HL-60/S4 treated with phorbol 12-myristate 13-acetate at 8.2 ng/mL for 4 days and 3 days (cell line): Measurements from ENCODE around the gene PABPN1L.

Experiments used
- in situ Hi-C: fragments of 300-500 bp; cut with MboI; formaldehyde crosslinking; loops from 2 replicates; pipeline ENCODE4 v1.15.0; 2022; ENCODE audit warnings: low sequenced_read_pairs

Gene PABPN1L, protein sequence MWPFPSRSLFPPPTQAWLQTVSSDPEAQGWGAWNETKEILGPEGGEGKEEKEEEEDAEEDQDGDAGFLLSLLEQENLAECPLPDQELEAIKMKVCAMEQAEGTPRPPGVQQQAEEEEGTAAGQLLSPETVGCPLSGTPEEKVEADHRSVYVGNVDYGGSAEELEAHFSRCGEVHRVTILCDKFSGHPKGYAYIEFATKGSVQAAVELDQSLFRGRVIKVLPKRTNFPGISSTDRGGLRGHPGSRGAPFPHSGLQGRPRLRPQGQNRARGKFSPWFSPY

DNA sequence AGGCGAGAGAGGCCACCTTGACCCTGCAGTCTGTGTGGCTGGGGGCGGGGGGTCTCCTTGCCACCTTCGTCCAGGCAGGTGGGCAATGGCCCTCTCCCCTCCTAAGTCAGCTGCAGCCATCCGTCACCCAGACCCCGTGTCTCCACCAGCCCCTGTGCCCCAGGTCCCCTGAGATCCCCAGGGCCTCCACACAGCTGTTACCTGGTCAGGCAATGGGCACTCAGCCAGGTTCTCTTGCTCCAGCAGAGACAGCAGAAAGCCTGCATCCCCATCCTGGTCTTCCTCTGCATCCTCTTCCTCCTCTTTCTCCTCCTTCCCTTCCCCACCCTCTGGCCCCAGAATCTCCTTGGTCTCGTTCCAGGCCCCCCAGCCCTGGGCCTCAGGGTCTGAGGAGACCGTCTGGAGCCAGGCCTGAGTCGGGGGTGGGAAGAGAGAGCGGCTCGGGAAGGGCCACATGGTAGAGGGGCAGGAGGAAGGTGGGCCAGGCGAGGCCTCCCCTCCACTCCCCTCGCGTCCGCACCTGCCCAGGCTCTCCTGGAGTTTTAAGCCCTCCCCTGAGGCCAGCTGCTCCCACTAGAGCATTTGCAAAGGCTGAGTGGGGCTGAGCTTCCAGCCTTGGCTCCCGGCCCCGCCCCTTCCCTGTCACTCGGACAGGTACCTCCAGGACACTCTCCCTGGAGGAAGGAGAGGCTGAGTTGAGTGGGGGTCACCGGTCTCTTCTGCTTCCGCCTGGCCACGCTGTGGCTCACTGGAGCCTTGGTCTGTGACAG lies at the start of gene PABPN1L:
PABPN1L (minus strand) TSS at position 510 of the 770 bp plus-strand sequence; CDS start at position 456, 54 bp downstream.
- in situ Hi-C loops, result no loop called here

DNA sequence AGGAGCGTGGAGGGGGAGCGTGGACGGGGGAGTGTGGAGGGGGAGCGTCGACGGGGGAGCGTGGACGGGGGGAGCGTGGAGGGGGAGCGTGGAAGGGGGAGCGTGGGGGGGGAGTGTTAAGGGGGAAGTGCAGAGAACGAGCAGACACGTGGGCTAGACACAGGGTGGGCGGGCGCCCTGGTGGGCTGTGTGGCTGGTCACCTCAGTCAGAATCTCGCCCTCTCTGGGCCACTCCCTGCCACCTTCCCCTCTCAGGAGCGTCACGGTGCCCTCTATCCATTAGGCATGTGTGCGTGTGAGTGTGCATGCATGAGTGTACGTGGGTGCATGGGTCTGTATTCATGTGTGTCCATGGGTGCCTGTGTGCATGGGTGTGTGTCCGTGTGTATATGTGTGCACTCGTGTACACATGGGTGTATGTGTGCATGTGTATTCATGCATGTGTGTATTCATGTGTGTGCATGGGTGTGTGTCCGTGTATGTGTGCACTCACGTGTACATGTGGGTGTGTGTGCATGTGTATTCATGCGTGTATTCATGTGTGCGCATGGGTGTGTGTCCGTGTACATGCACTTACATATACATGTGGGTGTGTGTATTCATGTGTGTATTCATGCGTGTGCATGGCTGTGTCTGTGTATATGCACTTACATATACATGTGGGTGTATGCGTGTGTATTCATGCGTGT lies 49.3 kb upstream of the PABPN1L start:
- in situ Hi-C loops, result no loop called here

DNA sequence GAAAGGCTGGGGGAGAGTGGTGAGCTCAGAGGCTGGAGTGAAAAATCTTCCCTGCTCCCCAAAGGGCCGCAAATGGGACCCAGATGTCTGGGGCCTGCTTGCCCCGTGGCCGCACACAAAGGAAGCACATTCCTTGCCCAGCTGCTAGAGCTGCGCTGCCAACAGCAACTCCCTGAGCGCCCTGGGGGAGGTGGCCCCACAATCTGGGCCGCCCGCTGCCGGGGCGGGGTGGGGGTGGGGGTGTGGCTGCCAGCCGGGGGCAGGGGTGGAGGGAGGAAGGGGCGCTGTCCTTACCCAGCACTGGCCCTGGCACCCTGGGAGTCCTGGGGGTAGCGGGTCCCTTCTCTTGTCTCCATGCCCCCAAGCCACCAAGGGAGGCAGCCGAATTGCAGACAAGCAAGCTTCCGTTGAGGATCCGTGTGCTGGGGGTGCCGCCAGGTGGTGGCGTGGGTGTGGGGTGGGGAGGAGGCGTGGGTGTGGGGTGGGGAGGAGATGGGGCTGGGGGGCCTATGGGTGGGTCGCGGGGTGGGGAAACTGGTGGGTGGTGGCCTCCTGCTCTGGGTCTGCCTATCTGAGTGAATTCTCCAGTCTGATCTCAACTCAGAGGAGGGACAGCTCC lies 48.4 kb upstream of the PABPN1L start:
- in situ Hi-C loops, result no loop called here

DNA sequence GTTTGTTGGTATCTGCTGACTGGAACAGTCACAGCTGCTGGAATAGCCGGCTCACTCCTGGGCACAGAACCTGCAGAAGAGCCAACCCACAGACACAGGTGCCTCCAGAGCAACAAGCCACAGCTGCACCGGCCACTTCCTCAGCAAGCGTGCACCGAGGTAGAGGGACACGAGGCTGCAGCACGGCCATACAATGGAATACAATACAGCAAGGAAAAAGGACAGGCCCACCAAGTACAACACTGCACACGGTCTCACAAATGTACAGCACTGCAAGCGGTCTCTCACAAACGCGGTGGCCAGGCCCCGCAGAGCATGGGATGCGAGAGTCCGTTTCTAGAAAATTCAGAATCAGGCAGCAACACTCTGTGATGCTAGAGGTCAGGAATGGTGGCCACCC lies 47.4 kb upstream of the PABPN1L start:
- in situ Hi-C loops, result no loop called here

DNA sequence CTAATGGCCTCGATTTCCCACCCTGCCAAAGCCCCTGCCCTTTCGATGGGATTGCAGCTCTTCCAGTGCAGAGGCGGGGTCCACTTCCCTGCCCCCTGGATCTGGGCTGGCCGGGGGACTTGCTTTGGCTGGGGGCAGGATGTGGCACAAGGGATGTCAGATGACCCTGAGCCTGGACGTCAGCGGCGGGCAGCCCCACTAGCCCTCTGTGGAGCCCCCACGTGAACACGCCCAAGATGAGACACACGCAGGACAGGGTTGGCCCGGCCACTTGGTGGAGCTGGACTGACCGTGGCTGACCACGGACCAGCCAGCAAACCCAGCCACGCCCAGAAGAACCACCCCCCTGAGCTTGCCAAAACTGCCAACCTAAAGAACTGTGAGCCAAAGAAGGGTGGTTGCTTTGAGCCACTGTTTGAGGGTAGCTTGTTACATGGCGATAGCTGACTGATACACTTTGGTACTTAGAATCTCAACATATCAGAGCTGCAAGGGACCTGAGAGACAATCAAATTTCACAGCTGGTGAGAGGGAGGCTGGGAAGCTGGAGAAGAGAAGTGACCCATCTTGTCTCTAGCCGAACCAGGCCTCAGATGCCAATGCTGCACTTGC lies 46.6 kb upstream of the PABPN1L start:
- in situ Hi-C loops, result no loop called here

DNA sequence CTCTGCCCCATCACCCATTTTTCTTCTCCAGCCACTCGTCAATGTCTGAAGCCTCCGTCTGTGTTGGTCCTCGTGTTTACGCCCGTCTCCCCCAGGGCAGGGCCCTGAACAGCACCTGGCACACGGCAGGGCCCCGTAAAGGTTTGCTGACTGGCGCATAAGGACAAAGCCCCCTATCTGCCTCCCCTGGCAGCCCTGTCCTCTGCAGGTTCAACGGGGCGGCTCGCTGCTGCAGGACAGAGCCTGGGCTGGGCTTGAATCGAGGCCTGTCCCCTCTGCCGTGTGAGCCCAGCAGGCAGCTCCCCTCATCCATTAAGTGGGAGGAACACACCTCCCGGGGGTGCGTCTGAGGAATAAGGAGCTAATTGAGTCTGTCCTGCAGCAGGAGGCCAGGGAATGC lies 46.1 kb upstream of the PABPN1L start:
- in situ Hi-C loops, result no loop called here

DNA sequence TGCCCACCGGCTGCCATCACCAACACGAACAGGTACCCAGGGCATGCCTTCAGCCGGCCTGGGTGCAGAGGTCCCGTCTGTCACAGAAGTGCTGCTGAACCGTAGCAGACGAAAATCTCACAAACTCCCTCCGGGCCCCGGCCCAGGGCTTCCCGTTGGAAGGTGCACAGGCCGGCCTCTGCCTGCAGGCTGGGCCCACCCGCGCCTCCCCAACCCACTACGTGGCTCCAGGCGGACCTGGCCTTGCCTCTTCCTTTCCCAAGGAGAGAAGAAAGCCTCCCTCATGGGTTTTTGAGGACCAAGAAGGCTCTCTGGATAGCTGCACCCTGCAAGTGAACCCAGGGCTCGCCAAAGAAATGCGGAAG lies 45.5 kb upstream of the PABPN1L start:
- in situ Hi-C loops, result no loop called here

DNA sequence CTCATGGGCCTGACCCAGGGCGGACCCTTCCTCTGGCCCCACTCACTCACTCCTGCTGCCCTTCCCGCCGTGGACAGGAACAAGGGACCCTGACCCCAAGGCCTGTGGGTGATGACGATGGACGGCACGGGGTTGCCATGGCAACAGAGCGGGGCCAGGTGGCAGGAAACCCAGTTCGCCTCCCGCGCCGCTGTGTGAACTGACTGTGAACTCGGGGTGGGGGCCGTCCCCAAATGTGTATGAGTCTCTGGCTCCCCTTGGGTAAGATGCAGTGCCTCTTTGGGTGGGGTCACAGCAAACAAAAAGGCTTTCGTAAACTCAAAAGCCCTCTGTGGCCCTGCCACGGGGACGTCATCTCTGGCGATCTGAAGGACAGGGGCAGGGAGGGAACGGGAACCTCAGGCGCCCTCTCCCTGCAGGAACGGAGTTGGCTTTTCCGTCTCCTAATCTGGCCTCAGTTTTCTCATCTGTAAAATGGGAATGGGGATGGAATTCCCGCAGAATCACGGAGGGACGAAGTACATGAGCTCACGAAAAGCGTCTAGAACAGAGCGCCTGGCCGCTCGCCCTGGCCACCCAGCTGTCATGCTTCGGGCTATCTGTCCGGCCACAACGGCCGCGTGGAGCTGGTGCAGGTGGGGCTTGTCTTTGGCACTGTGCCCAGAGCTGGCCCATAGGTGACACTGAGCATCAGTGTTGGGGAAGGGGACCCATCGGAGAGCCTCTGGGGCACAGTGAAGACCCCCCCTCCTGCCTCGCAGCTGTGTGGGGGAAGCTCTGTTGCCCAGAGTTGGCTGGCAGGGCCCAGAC lies 44.9 kb upstream of the PABPN1L start:
- in situ Hi-C loops, result no loop called here

DNA sequence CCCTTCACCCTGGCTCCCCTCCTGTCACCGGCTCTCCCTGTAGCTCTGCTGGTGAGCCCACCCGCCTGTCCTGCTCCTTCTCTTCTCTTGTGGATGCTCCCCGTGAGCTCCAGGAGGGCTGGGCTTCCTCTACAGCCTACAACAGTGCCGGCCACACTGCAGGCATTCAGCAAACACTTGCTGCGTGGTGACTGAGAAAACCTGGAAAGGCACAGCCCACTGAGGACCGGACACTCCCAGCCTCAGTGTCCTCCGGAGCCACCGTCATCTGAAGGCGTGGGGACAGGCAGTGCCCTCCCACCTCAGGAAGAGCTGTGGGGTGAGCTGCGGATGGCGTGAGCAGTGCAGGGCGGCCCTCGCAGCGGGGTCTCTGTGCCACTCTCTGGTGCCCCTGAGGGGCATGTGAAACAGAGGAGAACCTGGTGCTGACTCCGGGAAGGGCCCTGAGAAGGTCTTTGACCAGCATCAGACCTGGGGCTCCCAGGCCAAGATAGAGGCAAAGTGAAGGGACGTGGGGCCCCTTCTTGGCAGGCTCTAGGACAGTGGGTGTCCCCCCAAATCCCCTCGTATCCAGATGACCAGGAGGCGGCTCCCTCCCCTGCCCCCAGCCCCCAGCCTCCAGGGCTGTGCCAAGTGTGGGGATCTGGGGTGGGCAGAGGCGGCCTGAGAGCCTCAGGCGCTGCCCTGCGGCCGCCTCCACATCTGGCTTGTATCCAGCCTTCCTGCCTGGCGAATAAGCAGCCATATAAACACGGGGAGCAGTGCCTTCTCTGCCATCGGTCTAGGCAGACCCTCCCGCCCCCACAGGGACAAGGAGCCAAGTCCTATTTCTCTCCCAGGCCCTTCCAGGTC lies 44.0 kb upstream of the PABPN1L start:
- in situ Hi-C loops, result no loop called here

DNA sequence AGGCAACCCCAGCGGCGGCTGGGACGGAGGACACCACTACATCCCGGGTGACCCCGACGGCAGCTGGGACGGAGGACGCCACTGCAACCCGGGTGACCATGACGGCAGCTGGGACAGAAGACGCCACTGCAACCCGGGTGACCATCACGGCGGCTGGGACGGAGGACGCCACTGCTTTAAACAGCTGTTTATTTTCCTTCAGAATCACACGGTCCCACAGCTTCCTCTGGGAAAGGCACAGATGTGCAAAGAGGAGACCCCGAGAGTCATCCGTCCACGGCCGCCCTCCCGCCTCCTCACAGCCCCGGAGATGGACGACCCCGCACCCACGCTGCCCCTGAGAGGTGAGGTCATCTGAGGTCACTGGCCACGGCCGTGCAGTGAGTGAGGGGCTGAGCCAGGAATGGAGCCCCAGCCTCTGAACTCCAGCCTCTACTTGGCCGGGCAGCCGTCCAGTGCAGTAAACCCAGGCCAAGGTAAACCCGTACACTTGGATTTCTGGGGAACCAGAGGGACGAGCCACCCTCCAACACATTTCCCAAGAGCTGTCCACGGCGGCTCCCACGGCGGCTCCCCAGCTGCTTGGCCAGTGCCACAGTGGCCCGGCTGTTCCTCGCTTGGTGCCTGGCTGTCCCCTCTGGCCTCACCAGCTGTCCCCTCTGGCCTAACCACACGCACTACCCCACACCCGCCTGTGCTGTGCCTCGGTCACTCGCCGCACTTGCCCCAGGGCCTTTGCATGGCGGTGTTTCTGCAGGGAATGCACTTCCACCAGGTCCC lies 43.2 kb upstream of the PABPN1L start:
- in situ Hi-C loops, result no loop called here

DNA sequence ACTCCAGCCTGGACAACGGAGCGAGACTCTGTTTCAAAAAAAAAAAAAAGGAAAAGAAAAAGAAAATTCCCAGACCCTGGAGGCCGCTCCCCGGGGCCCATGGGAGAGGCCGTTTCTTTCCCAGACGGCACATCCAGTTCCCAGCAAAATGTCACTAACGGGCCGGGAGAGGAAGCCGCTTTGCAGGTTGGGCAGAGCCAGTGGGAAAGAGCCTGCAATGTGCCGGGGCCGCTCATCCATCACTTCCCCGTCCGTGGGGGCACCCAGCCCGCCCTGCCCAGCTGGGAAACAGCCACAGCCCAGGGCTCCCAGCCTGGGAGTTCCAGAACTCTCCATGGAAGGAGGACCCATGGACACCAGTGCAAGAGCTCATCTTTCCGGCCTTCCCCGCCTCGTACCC lies 41.8 kb upstream of the PABPN1L start:
- in situ Hi-C loops, result no loop called here

DNA sequence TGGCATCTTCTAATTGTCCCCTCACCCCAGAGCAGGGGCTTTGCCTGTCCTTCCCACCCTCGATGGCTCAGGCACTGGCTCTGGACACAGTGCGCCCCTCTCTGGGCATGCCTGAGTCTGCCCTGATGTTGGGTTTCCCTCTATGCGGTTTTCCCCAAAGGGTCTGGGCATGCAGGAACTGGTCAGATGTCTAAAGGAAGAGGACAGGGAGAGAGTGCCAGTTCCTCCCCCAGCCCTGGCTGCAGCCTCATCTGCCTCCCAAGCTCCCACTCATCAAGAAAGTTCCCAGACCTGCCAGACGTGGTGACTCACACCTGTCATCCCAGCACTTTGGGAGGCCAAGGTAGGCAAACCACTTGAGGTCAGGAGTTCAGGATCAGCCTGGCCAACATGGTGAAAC lies 41.3 kb upstream of the PABPN1L start:
- in situ Hi-C loops, result no loop called here

DNA sequence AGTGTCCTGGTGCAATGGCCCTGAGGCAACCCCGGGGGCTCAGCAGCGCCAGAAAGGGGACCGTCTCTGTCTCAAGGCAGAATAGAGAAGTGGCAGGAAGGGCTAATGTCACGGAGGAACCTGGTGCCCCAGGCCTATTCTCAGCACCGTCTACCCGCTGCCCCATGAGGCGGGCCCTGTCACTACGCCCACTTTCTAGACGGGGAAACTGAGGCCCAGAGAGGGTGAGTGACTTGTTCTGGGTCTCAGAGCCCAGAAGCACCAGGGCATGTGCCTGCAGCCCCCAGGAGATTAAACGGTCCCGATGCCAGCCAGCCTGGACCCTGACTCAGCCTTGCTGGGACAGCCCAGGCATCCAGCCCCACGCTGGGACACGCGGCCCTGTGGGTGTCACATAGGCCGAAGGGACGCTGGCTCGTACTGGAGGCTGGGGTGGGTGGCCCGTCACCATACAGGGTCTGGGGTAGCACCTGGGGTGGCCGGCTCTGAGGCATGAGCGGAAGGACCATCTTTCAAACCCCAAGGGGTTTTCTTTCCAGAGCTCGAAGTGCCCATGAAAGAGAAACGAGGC lies 40.2 kb upstream of the PABPN1L start:
- in situ Hi-C loops, result no loop called here

DNA sequence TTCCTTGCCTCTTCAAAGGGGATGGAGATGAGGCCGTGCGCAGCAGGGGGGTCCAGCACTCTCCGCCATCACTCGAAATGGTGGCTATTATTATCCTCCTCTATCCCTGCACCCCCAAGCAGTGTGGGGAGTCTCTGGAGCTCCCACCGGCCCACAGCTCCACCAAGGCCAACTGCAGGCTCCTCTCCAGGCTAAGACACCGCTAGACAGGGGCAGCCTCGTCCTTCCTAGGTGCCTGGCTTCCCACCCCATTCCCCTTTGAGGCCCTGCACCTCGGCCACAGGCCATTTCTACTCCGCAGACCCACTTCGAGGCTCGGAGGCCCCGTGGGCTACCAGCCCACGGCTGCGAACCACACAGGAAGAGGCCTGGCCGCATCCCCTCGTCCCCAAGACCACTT lies 39.6 kb upstream of the PABPN1L start:
- in situ Hi-C loops, result no loop called here

DNA sequence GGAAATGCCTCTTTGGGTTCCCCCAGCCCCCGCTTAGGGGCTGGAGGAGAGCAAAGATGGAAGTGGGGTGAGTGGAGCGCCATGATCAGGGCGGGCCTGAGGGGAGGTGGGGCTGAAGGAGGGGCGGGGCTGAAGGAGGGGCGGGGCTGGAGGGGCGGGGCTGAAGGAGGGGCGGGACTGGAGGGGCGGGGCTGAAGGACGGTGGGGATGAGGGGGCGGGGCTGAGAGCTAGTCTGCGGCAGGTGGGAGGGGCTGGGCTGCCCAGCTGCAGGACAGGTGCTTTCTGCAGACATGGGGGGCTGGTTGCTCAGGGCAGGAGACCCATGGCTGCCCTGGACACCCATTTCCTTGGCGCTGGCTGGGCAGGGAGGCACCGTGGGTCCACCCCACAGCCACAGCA lies 39.1 kb upstream of the PABPN1L start:
- in situ Hi-C loops, result no loop called here

DNA sequence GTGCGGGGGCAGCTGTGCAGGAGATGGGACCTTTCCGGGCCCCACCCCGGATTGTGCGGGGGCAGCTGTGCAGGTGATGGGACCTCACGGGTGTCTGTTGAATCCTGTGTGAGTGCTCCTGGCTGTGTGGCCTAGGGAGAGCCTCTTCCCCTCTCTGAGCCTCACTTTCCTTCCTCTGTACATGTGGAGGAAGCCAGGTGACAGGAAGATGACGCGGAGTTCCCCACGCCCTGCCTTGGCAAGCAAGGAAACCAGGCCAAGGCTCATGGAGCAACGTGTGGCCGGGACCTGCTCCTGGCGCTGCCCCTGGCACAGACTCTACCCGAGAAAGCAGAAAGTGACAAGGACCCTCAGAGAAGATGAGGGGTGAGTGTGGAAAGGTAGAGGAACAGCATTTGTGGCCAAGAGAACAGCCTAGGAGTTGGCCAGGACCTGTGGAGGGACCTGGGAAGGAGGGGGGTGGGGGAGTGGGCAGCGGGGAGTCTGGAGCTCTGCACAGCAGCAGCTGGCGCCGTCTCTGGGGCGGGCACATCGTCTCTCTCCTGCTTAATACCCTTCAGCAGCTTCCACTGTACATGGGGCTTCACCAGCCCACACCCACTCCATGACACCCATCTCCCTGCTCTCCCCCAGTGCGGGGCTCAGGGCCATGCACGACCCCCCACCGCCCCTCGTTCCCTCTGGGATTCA lies 38.4 kb upstream of the PABPN1L start:
- in situ Hi-C loops, result no loop called here

DNA sequence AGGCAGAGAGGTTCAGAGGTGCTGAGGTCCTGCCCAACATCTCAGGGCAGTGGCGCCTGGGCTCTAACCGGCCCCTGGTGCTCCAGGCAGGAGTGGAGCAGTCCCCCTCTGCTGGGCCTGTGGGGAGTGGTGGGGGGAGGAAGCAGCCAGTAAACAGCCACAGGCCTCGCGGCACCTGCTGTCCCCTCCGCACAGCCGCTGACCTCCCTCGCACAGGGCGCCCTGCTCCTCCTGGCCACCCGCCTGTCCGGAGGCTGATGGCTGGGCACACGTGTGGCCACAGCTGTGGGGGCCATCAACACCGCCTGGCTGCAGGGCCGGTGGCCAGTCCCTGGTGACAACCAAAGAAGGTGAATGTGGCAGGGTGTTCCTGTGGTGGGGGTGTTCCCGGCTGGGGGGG lies 36.8 kb upstream of the PABPN1L start:
- in situ Hi-C loops, result no loop called here

DNA sequence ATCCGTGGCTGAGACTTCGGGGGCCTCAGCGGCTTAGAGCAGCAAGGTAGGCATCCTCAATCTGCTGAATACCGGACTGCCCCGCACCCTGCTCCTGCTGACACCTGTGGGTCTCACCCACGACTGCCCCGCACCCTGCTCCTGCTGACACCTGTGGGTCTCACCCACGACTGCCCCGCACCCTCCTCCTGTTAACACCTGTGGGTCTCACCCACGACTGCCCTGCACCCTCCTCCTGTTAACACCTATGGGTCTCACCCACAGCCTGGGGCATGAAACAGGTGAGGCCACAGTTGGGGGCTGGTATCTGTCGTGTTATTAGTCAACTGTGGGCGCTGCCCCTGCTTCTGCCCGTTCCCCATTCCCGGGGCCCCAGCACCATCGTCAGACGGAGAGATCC lies 36.3 kb upstream of the PABPN1L start:
- in situ Hi-C loops, result no loop called here
